Measurements from ENCODE around the gene DLGAP1. TPM values are rescaled to one million over a fixed set of nuclear protein-coding genes. Genes with fewer than 3 reads are reported as not detected.

Gene DLGAP1
- total and polyA plus RNA-seq, 2 donors (not counting 1 experiment from before 2014, with no cell fraction given), result 0.07 to 0.61 TPM

DNA sequence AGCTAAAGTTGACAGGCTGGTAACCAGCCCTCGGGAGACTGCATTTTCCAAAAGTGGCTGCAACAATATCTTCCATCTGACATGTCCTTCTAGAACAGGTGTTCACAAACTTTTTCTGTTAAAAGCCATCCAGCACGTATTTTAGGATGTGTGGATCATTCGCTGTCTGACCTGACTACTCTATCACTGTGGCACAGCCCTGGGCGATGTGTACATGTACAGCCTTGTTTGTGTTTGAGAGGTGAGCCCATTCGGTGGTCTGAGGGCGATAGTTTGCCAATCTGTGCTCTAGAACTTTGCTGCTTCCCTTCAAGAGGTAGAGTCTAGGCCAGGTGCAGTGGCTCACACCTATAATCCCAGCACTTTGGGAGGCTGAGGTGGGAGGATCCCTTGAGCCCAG lies 839.0 kb downstream of the DLGAP1 start:
- Histone ChIP-seq H3K79me2 (ENCODE audit: control insufficient read depth, insufficient read depth, low read length) (no peaks in the 10 kb centered on the region), H3K4me2 (replicated peaks; ENCODE audit: low read depth, low read length, poor library complexity, severe bottlenecking) (no peak overlapping the region), H3K4me3 (ENCODE audit: control extremely low read depth in 1 of 5, extremely low read depth in 1 of 5, insufficient read depth in 1 of 5, low read depth in 2 of 5, low read length in 4 of 5) (no peak overlapping the region), H3K9me3 (ENCODE audit: control extremely low read depth in 1 of 3, control insufficient read depth in 2 of 3, insufficient read depth in 1 of 3, low read length in 2 of 3) (peaks cover 0 to 5% (median 0%) of the 10 kb centered on the region in 3 donors), H3K36me3 (replicated peaks in 1 of 2; ENCODE audit: control extremely low read depth in 1 of 2, control insufficient read depth in 1 of 2, extremely low read depth in 1 of 2, insufficient read depth in 2 of 2, low read length in 1 of 2) (no peaks in the 10 kb centered on the region), H3K27ac (ENCODE audit: low read length in 2 of 2) (no peak overlapping the region), H3K27me3 (replicated peaks in 1 of 4; ENCODE audit: control extremely low read depth in 1 of 4, control insufficient read depth in 3 of 4, insufficient read depth in 4 of 4, low read length in 3 of 4) (no peaks in the 10 kb centered on the region), H3K4me1 (ENCODE audit: control insufficient read depth in 2 of 2, insufficient read depth in 2 of 2, low read length in 2 of 2) (no peaks in the 10 kb centered on the region), H3K9ac (ENCODE audit: low read length) (no peak overlapping the region), H2AFZ (ENCODE audit: insufficient read depth, low read depth, low read length, poor library complexity, severe bottlenecking) (no peak overlapping the region), H4K20me1 (ENCODE audit: control insufficient read depth, insufficient read depth, low read length, poor library complexity, severe bottlenecking) (no peaks in the 10 kb centered on the region)
- ChIA-PET POLR2A (no interaction called here), CTCF (interaction anchor here (1.7 kb wide), 1 partner anchor 49 kb away, joined by 6 read pairs; no protein-coding TSS in a partner anchor)
- ATAC-seq (ENCODE audit: low read depth) (no peak), DNase-seq (no peak)
- Mint-ChIP-seq H3K27ac (no peak overlapping the region), H3K4me1 (no peaks in the 10 kb centered on the region), H3K27me3 (no peaks in the 10 kb centered on the region), H3K9me3 (ENCODE audit: insufficient read depth) (no peaks in the 10 kb centered on the region), H3K4me3 (no peak overlapping the region)
- intact Hi-C loops (cut with micrococcal nuclease), result no loop called here
- no peak for TF ChIP-seq EZH2 (IDR thresholded peaks at IDR 0.05; ENCODE audit: borderline replicate concordance, insufficient read depth, low read depth, low read length, poor library complexity, severe bottlenecking)
- TF ChIP-seq, protein P1, sequence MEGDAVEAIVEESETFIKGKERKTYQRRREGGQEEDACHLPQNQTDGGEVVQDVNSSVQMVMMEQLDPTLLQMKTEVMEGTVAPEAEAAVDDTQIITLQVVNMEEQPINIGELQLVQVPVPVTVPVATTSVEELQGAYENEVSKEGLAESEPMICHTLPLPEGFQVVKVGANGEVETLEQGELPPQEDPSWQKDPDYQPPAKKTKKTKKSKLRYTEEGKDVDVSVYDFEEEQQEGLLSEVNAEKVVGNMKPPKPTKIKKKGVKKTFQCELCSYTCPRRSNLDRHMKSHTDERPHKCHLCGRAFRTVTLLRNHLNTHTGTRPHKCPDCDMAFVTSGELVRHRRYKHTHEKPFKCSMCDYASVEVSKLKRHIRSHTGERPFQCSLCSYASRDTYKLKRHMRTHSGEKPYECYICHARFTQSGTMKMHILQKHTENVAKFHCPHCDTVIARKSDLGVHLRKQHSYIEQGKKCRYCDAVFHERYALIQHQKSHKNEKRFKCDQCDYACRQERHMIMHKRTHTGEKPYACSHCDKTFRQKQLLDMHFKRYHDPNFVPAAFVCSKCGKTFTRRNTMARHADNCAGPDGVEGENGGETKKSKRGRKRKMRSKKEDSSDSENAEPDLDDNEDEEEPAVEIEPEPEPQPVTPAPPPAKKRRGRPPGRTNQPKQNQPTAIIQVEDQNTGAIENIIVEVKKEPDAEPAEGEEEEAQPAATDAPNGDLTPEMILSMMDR (IDR thresholded peaks at IDR 0.05), result no peak
- 100% methylated on average over 3 of the region's 6 CpGs for WGBS (ENCODE audit: insufficient coverage)

DNA sequence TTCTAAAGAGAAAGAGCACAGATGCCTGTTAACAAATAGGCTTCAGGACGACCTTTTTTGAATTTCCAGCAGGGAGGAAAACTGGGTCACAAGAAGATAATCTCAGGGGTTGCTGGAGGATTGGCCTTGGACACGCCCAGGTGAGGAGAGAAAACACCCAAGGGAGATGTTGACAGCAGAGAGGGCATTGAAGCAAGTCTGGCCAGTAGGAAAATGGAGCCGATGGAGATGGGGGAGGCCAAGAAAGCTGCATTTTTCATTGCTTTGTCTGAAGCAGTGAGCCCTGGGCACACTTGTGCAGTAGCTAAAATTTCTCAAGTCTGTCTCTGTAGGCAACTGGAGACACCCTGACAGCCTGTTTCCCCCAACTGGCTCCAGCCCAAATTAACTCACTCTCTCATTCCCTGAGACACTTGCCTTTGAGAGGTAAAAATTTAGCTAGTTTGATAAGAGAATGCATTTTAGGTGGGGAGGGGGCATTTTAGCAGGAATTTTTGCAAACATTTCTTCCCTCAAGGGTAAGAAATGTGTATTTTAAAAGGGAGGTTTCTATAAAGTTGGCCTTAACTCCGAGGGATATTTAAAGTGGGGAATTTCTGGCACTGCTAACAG lies 839.6 kb downstream of the DLGAP1 start:
- no peaks in the 10 kb centered on the region for H3K27me3 Mint-ChIP-seq
- WGBS (ENCODE audit: insufficient coverage), result 88% methylated on average over 3 of the region's 4 CpGs
- no peak overlapping the region for H3K27ac ChIP-seq (ENCODE audit: low read length in 2 of 2)
- H3K27me3 ChIP-seq (replicated peaks in 1 of 4; ENCODE audit: control extremely low read depth in 1 of 4, control insufficient read depth in 3 of 4, insufficient read depth in 4 of 4, low read length in 3 of 4), result no peaks in the 10 kb centered on the region
- no peaks in the 10 kb centered on the region for H3K79me2 ChIP-seq (ENCODE audit: control insufficient read depth, insufficient read depth, low read length)
- H3K4me1 ChIP-seq (ENCODE audit: control insufficient read depth in 2 of 2, insufficient read depth in 2 of 2, low read length in 2 of 2), result no peaks in the 10 kb centered on the region
- no peaks in the 10 kb centered on the region for H3K36me3 ChIP-seq (replicated peaks in 1 of 2; ENCODE audit: control extremely low read depth in 1 of 2, control insufficient read depth in 1 of 2, extremely low read depth in 1 of 2, insufficient read depth in 2 of 2, low read length in 1 of 2)
- no peaks in the 10 kb centered on the region for H4K20me1 ChIP-seq (ENCODE audit: control insufficient read depth, insufficient read depth, low read length, poor library complexity, severe bottlenecking)
- CTCF ChIA-PET, result interaction anchor here (1.7 kb wide), 1 partner anchor 49 kb away, joined by 6 read pairs; no protein-coding TSS in a partner anchor
- no peaks in the 10 kb centered on the region for H3K9me3 Mint-ChIP-seq (ENCODE audit: insufficient read depth)
- no peak overlapping the region for H3K4me3 ChIP-seq (ENCODE audit: control extremely low read depth in 1 of 5, extremely low read depth in 1 of 5, insufficient read depth in 1 of 5, low read depth in 2 of 5, low read length in 4 of 5)
- POLR2A ChIA-PET, result no interaction called here
- intact Hi-C loops (cut with micrococcal nuclease), result no loop called here
- H2AFZ ChIP-seq (ENCODE audit: insufficient read depth, low read depth, low read length, poor library complexity, severe bottlenecking), result no peak overlapping the region
- H3K4me1 Mint-ChIP-seq, result no peaks in the 10 kb centered on the region
- TF ChIP-seq, protein P1 (IDR thresholded peaks at IDR 0.05), result no peak
- no peak for TF ChIP-seq EZH2 (IDR thresholded peaks at IDR 0.05; ENCODE audit: borderline replicate concordance, insufficient read depth, low read depth, low read length, poor library complexity, severe bottlenecking)
- H3K4me2 ChIP-seq (replicated peaks; ENCODE audit: low read depth, low read length, poor library complexity, severe bottlenecking), result no peak overlapping the region
- no peak overlapping the region for H3K27ac Mint-ChIP-seq
- peaks cover 0 to 5% (median 0%) of the 10 kb centered on the region in 3 donors for H3K9me3 ChIP-seq (ENCODE audit: control extremely low read depth in 1 of 3, control insufficient read depth in 2 of 3, insufficient read depth in 1 of 3, low read length in 2 of 3)
- no peak for DNase-seq
- no peak for ATAC-seq (ENCODE audit: low read depth)
- H3K4me3 Mint-ChIP-seq, result no peak overlapping the region
- H3K9ac ChIP-seq (ENCODE audit: low read length), result no peak overlapping the region
